ENCODE data around the gene DCXR. TPM values are rescaled to one million over a fixed set of nuclear protein-coding genes. Genes with fewer than 3 reads are reported as not detected.

Gene DCXR
- total RNA-seq, 2 experiments from 2014 or later: 132 to 147 TPM

DNA sequence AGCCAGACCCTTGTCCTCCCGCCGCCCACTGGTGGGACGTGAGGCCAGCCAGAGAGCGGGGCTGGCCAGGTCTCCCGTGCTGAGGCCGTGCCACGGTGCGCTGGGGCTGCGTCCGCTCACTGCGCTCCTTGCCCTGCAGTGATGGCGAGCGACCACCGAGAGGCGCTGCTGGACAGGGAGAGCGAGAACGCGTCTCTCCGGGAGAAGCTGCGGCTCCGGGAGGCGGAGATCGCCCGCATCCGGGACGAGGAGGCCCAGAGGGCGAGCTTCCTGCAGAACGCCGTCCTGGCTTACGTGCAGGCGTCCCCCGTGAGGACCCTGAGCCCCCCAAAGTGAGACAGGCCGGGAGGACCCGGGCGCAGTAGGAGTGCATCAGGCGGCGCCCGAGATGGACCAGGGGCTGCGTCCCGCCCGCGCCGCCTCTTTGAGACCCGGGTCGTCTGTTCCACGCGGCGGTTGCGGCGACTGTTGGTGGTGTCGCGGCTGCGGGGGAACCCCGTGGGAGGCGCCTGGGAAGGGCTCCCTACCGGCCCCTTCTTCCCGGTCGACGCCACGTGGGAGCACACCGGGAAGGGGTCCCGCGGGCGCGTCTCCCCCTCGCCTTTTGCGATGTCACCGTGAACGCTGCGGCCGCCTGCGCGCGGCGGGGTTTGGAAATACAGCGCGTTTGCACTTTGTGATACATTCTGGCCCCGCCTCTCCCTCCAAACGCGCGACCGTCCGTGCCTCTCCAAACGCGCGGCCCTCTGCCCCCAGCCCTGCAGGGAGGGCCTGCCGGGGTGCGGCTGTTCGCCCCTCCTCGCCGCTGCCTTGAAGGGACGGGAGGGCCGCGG is 6.8 kb downstream of the DCXR start:
- TF ChIP-seq, protein P1, sequence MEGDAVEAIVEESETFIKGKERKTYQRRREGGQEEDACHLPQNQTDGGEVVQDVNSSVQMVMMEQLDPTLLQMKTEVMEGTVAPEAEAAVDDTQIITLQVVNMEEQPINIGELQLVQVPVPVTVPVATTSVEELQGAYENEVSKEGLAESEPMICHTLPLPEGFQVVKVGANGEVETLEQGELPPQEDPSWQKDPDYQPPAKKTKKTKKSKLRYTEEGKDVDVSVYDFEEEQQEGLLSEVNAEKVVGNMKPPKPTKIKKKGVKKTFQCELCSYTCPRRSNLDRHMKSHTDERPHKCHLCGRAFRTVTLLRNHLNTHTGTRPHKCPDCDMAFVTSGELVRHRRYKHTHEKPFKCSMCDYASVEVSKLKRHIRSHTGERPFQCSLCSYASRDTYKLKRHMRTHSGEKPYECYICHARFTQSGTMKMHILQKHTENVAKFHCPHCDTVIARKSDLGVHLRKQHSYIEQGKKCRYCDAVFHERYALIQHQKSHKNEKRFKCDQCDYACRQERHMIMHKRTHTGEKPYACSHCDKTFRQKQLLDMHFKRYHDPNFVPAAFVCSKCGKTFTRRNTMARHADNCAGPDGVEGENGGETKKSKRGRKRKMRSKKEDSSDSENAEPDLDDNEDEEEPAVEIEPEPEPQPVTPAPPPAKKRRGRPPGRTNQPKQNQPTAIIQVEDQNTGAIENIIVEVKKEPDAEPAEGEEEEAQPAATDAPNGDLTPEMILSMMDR (conservative IDR thresholded peaks at IDR 0.05; ENCODE audit: low read length): peak; percentile 85
- no peak for TF ChIP-seq EZH2phosphoT487 (IDR thresholded peaks at IDR 0.05; ENCODE audit: borderline replicate concordance, low read depth, low read length)
- H3K27ac ChIP-seq (ENCODE audit: low read depth, low read length, poor library complexity, severe bottlenecking): no peak overlapping the region
- H3K9me3 ChIP-seq (ENCODE audit: low read length): no peaks in the 10 kb centered on the region
- H4K20me1 ChIP-seq (ENCODE audit: insufficient read depth, low read length): no peaks in the 10 kb centered on the region
- peak overlapping the region; percentile 51 for H3K4me3 ChIP-seq (ENCODE audit: low read depth, low read length, poor library complexity, severe bottlenecking)
- ChIA-PET POLR2A (interaction anchor here (1.2 kb wide), 1 partner anchor 136 kb away, joined by 3 read pairs; no protein-coding TSS in a partner anchor), CTCF (ENCODE audit: unreplicated experiment) (interaction anchor here (0.5 to 0.6 kb wide), 2 partner anchors 114 to 138 kb away, joined by 3 read pairs; no protein-coding TSS in a partner anchor)
- intact Hi-C loops (cut with micrococcal nuclease; ENCODE audit: unreplicated experiment): loop anchor here (1.0 to 5.0 kb wide), 2 partner anchors 124 to 177 kb away; no protein-coding TSS in a partner anchor
- peak; percentile 85 for DNase-seq (ENCODE audit: low spot score)
- no peaks in the 10 kb centered on the region for H3K9me2 ChIP-seq (ENCODE audit: insufficient read depth, low read length)
- peak overlapping the region; percentile 59 for H2AFZ ChIP-seq (ENCODE audit: low read length)
- H3K4me1 ChIP-seq (ENCODE audit: insufficient read depth, low read length, poor library complexity, severe bottlenecking): peaks cover 12% of the 10 kb centered on the region
- no peaks in the 10 kb centered on the region for H3K36me3 ChIP-seq (ENCODE audit: insufficient read depth, low read length)
- no peaks in the 10 kb centered on the region for H3K79me2 ChIP-seq (ENCODE audit: insufficient read depth, low read depth, low read length)
- BruUV-seq (replicated peaks): no TSS peak
- peak overlapping the region; percentile 62 for H3K4me2 ChIP-seq (ENCODE audit: low read length)

DNA sequence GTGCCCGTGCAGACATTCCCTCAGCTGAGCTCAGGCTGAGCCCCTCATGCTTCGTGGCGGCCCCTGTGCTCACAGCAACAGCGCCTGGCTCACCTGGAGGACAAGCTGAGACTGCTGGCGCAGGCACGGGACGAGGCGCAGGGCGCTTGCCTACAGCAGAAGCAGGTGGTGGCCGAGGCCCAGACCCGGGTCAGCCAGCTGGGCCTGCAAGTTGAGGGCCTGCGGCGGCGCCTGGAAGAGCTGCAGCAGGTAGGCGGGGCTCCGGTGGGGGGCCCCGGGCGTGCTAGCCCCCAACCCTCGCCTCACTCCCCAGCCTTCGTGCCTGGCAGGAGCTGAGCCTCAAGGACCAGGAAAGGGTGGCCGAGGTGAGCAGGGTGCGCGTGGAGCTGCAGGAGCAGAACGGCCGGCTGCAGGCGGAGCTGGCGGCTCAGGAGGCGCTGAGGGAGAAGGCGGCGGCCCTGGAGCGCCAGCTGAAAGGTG is 7.5 kb downstream of the DCXR start:
- Histone ChIP-seq H2AFZ (ENCODE audit: low read length) (no peak overlapping the region), H4K20me1 (ENCODE audit: insufficient read depth, low read length) (no peaks in the 10 kb centered on the region), H3K27ac (ENCODE audit: low read depth, low read length, poor library complexity, severe bottlenecking) (no peak overlapping the region), H3K9me2 (ENCODE audit: insufficient read depth, low read length) (no peaks in the 10 kb centered on the region), H3K4me1 (ENCODE audit: insufficient read depth, low read length, poor library complexity, severe bottlenecking) (peaks cover 12% of the 10 kb centered on the region), H3K36me3 (ENCODE audit: insufficient read depth, low read length) (no peaks in the 10 kb centered on the region), H3K79me2 (ENCODE audit: insufficient read depth, low read depth, low read length) (no peaks in the 10 kb centered on the region), H3K4me3 (ENCODE audit: low read depth, low read length, poor library complexity, severe bottlenecking) (no peak overlapping the region), H3K9me3 (ENCODE audit: low read length) (no peaks in the 10 kb centered on the region), H3K4me2 (ENCODE audit: low read length) (peak overlapping the region; percentile 62)
- ChIA-PET POLR2A (interaction anchor here (1.2 kb wide), 1 partner anchor 136 kb away, joined by 3 read pairs; no protein-coding TSS in a partner anchor), CTCF (ENCODE audit: unreplicated experiment) (no interaction called here)
- TF ChIP-seq, protein P1 (conservative IDR thresholded peaks at IDR 0.05; ENCODE audit: low read length): no peak
- TF ChIP-seq EZH2phosphoT487 (IDR thresholded peaks at IDR 0.05; ENCODE audit: borderline replicate concordance, low read depth, low read length): no peak
- DNase-seq (ENCODE audit: low spot score): no peak
- no TSS peak for BruUV-seq (replicated peaks)
- intact Hi-C loops (cut with micrococcal nuclease; ENCODE audit: unreplicated experiment): loop anchor here (1.0 to 5.0 kb wide), 2 partner anchors 124 to 177 kb away; no protein-coding TSS in a partner anchor

All from OCI-LY7 (cell line).